ENCODE data around the gene C1orf198. TPM values are rescaled to one million over a fixed set of nuclear protein-coding genes. Genes with fewer than 3 reads are reported as not detected.

The C1orf198 gene
- total RNA-seq, 1 donor from 2014 or later, result 27.3 TPM

DNA sequence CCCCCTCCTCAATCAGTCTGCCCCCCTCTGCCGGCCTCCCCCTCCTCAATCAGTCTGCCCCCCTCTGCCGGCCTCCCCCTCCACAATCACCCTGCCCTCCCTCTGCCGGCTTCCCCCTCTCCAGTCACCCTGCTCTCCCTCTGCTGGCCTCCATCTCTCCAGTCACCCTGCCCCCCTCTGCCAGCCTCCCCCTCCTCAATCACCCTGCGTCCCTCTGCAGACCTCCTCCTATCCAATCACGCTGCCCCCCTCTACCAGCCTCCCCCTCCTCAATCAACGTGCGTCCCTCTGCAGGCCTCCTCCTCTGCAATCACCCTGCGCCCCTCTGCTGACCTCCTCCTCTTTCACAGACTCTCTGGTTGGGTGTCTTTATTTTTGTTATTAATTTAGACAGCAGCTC is 11.5 kb upstream of the C1orf198 start:
- no peak overlapping the region for H3K27ac Mint-ChIP-seq (ENCODE audit: unreplicated experiment)
- H3K27me3 Mint-ChIP-seq (ENCODE audit: unreplicated experiment), result peaks cover 5% of the 10 kb centered on the region
- H3K4me1 Mint-ChIP-seq (ENCODE audit: low read depth, unreplicated experiment), result peaks cover 6% of the 10 kb centered on the region
- H3K9me3 Mint-ChIP-seq (ENCODE audit: unreplicated experiment), result peaks cover 2% of the 10 kb centered on the region
- TF ChIP-seq, protein P1, sequence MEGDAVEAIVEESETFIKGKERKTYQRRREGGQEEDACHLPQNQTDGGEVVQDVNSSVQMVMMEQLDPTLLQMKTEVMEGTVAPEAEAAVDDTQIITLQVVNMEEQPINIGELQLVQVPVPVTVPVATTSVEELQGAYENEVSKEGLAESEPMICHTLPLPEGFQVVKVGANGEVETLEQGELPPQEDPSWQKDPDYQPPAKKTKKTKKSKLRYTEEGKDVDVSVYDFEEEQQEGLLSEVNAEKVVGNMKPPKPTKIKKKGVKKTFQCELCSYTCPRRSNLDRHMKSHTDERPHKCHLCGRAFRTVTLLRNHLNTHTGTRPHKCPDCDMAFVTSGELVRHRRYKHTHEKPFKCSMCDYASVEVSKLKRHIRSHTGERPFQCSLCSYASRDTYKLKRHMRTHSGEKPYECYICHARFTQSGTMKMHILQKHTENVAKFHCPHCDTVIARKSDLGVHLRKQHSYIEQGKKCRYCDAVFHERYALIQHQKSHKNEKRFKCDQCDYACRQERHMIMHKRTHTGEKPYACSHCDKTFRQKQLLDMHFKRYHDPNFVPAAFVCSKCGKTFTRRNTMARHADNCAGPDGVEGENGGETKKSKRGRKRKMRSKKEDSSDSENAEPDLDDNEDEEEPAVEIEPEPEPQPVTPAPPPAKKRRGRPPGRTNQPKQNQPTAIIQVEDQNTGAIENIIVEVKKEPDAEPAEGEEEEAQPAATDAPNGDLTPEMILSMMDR (IDR thresholded peaks at IDR 0.05; ENCODE audit: partially characterized antibody, unreplicated experiment), result no peak
- no peak overlapping the region for H3K4me3 Mint-ChIP-seq (ENCODE audit: unreplicated experiment)
- peaks cover 5% of the 10 kb centered on the region for H3K36me3 Mint-ChIP-seq (ENCODE audit: unreplicated experiment)
- no peak for DNase-seq

- no peak for DNase-seq
- H3K9me3 Mint-ChIP-seq (ENCODE audit: unreplicated experiment), result peaks cover 2% of the 10 kb centered on the region
- H3K36me3 Mint-ChIP-seq (ENCODE audit: unreplicated experiment), result no peaks in the 10 kb centered on the region
These were observed 10.3 kb upstream of the C1orf198 start for GRCh38 chr1:230878591-230878990.

DNA sequence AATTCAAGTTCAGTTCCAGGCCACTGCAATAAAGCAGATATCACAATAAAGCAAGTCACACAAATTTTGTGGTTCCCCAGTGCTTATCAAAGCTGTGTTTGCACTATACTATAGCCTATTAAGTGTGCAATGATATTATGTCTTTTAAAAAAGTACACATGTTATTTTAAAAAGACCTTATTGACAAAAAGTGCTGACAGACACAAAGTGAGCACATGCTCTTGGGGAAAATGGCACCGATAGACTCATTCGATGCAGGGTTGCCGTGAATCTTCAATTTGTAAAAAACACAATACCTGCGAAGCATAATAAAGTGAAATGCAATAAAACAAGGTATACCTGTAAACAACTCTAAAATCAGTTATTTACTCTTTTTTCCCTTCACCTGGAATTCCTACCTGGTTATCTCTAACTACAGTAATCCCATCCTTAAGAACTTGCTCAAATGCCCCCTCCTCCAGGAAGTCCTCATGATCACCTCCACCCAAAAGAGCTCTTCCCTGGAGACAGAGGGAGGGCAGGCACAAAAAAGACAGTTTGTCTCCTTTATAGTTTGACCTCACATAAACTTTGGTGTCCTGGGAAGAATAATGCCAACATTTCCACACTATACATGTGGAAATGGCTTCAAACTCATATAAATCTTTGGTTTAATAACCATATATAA is 9.7 kb upstream of the C1orf198 start:
- no peak for DNase-seq
- peaks cover 3% of the 10 kb centered on the region for H3K27me3 Mint-ChIP-seq (ENCODE audit: unreplicated experiment)
- no peak overlapping the region for H3K27ac Mint-ChIP-seq (ENCODE audit: unreplicated experiment)
- TF ChIP-seq, protein P1 (IDR thresholded peaks at IDR 0.05; ENCODE audit: partially characterized antibody, unreplicated experiment), result no peak
- H3K36me3 Mint-ChIP-seq (ENCODE audit: unreplicated experiment), result no peaks in the 10 kb centered on the region
- peak overlapping the region; percentile 3 for H3K4me3 Mint-ChIP-seq (ENCODE audit: unreplicated experiment)
- H3K4me1 Mint-ChIP-seq (ENCODE audit: low read depth, unreplicated experiment), result peaks cover 6% of the 10 kb centered on the region
- H3K9me3 Mint-ChIP-seq (ENCODE audit: unreplicated experiment), result peaks cover 2% of the 10 kb centered on the region

More at GRCh38 chr1:230878591-230878990, 10.3 kb upstream of the C1orf198 start:
- Mint-ChIP-seq H3K4me3 (ENCODE audit: unreplicated experiment) (no peak overlapping the region), H3K4me1 (ENCODE audit: low read depth, unreplicated experiment) (peaks cover 6% of the 10 kb centered on the region), H3K27ac (ENCODE audit: unreplicated experiment) (peak overlapping the region; percentile 10), H3K27me3 (ENCODE audit: unreplicated experiment) (peaks cover 3% of the 10 kb centered on the region)
- TF ChIP-seq, protein P1 (IDR thresholded peaks at IDR 0.05; ENCODE audit: partially characterized antibody, unreplicated experiment), result no peak

DNA sequence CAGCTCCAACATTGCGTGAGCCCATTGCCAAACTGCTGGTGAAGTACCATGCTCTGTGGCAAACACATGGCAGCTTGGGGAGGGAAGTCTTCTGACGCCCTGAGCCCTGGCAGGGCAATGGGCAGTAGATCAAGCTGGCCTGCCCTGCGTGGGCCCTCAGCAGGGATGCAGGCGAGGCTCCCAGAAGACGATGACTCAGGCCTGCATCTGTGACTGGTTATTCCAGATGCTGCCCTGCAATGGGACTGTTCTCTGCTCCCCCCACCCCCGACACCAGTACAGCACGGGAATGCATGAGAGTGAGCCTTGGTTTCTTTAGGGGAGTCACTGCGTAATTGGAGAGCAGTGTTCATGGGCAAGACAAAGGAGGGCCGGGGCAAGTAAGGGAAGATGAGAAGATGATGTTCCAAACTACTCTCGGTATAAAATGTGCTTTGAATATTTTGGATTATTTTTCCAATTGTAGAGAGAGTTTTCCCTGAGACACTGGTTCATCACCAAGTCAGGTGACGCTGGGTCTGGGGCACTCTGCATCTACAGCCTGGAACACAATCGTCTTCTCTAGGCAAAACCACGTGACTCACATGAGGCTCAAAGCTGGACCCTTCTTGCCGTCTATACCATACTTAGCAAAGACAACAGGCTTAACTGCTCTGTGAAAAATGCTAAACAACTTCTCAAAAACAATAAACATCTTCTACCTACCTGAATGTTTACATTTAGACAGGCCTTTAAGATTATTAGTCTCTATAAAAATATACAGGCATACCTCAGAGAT is 9.0 kb upstream of the C1orf198 start:
- H3K27me3 Mint-ChIP-seq (ENCODE audit: unreplicated experiment), result peaks cover 3% of the 10 kb centered on the region
- H3K4me1 Mint-ChIP-seq (ENCODE audit: low read depth, unreplicated experiment), result peaks cover 6% of the 10 kb centered on the region
- no peaks in the 10 kb centered on the region for H3K36me3 Mint-ChIP-seq (ENCODE audit: unreplicated experiment)
- no peak overlapping the region for H3K4me3 Mint-ChIP-seq (ENCODE audit: unreplicated experiment)
- H3K9me3 Mint-ChIP-seq (ENCODE audit: unreplicated experiment), result peaks cover 2% of the 10 kb centered on the region
- TF ChIP-seq, protein P1 (IDR thresholded peaks at IDR 0.05; ENCODE audit: partially characterized antibody, unreplicated experiment), result no peak
- no peak overlapping the region for H3K27ac Mint-ChIP-seq (ENCODE audit: unreplicated experiment)
- DNase-seq, result no peak

DNA sequence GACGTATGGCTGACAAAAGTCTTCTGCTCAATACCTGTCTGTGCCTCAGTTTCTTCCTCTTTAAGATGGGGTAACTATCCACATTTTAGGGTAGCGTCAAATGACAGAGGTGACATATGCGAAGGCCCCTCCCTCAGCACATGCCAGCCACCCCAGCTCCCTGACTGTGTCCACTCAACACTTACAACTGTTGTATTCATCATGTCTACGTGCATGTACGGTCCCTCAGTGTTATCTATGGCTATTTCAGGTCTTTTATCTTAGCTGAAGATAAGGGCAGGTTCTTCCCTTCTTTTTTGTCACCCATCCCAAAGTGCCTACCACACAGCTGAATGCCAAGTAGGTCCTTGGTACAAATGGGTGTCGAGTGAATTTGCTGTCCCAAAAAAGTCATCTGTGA is 8.3 kb upstream of the C1orf198 start:
- peaks cover 5% of the 10 kb centered on the region for H3K27me3 Mint-ChIP-seq (ENCODE audit: unreplicated experiment)
- no peak overlapping the region for H3K4me3 Mint-ChIP-seq (ENCODE audit: unreplicated experiment)
- H3K36me3 Mint-ChIP-seq (ENCODE audit: unreplicated experiment), result no peaks in the 10 kb centered on the region
- H3K4me1 Mint-ChIP-seq (ENCODE audit: low read depth, unreplicated experiment), result peaks cover 6% of the 10 kb centered on the region
- DNase-seq, result no peak
- H3K9me3 Mint-ChIP-seq (ENCODE audit: unreplicated experiment), result peaks cover 2% of the 10 kb centered on the region
- H3K27ac Mint-ChIP-seq (ENCODE audit: unreplicated experiment), result no peak overlapping the region
- TF ChIP-seq, protein P1 (IDR thresholded peaks at IDR 0.05; ENCODE audit: partially characterized antibody, unreplicated experiment), result no peak
